Activated CD8-positive, alpha-beta T cell treated with anti-CD3 and anti-CD28 coated beads, Interleukin-2, amount 10 ng/mL, durations not matched to agents 7 days and 5 days (primary cell): Measurements from ENCODE around the gene OR10H4. TPM values are rescaled to one million over a fixed set of nuclear protein-coding genes. Genes with fewer than 3 reads are reported as not detected.

Experiments
- ATAC-seq: fragments of 150-1000 bp; cut with Tn5 transposase; one replicate; pipeline ENCODE4 v1.10.0; 2021; ENCODE audit warnings: moderate library complexity
- CTCF ChIA-PET: fragments of 350-600 bp; sonication (Branson Sonifier 250); formaldehyde crosslinking; loops from one replicate; lab custom pipeline; 2021; ENCODE audit warnings: antibody characterized with exemption; lab: Charles Lee
- POLR2A ChIA-PET: fragments of 350-600 bp; sonication (Branson Sonifier 250); formaldehyde crosslinking; loops from one replicate; lab custom pipeline; 2021; ENCODE audit warnings: antibody characterized with exemption; lab: Charles Lee
- DNase-seq: peaks from one replicate; pipeline ENCODE4 v3.0.0-alpha.2; 2020
- H3K27ac Mint-ChIP-seq: one replicate; pipeline ENCODE4 v1.8.0; 2021; ENCODE audit warnings: mild to moderate bottlenecking, mixed read lengths
- H3K27me3 Mint-ChIP-seq: one replicate; pipeline ENCODE4 v1.8.0; 2021; ENCODE audit warnings: low read depth, mixed read lengths
- H3K36me3 Mint-ChIP-seq: one replicate; pipeline ENCODE4 v1.8.0; 2021; ENCODE audit warnings: low read depth, mixed read lengths
- H3K4me1 Mint-ChIP-seq: one replicate; pipeline ENCODE4 v1.8.0; 2021; ENCODE audit warnings: low read depth, mixed read lengths
- H3K4me3 Mint-ChIP-seq: one replicate; pipeline ENCODE4 v1.8.0; 2021; ENCODE audit warnings: mild to moderate bottlenecking, mixed read lengths
- H3K9me3 Mint-ChIP-seq: one replicate; pipeline ENCODE4 v1.8.0; 2022; ENCODE audit warnings: mixed read lengths; ENCODE audit not compliant: insufficient read depth
- total RNA-seq, 2 experiments: library from RNA; stranded (reverse); gene quantifications; one replicate each; pipeline ENCODE4 v1.2.3, GENCODE V29; 2021

OR10H4 gene
- total RNA-seq, 2 experiments from 2014 or later, result not detected

DNA sequence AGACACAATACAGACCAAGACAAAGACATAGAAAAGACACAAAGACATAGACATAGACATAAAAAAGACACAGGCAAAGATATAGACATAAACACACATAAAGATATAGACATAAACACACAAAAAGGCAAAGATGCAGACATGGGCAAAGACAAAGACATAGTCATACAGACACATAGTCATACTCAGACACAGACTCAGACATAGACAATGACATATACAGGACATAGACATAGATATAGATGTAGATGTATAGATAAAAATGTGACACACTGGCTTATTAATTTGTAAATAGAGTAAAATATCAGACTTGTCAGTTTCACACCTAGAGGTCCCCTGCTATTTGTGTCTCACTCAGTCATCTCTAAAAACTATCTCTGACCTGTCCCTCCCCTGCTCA, 42.8 kb downstream of the OR10H4 start:
- Mint-ChIP-seq H3K36me3 (no peaks in the 10 kb centered on the region), H3K27ac (no peak overlapping the region), H3K27me3 (peaks cover 25% of the 10 kb centered on the region), H3K4me1 (peaks cover under 1% of the 10 kb centered on the region), H3K4me3 (no peak overlapping the region), H3K9me3 (no peaks in the 10 kb centered on the region)
- ChIA-PET POLR2A (no interaction called here), CTCF (interaction anchor here (0.6 kb wide), 1 partner anchor 68 kb away, joined by 3 read pairs; no protein-coding TSS in a partner anchor)
- DNase-seq, result no peak
- no peak for ATAC-seq

DNA sequence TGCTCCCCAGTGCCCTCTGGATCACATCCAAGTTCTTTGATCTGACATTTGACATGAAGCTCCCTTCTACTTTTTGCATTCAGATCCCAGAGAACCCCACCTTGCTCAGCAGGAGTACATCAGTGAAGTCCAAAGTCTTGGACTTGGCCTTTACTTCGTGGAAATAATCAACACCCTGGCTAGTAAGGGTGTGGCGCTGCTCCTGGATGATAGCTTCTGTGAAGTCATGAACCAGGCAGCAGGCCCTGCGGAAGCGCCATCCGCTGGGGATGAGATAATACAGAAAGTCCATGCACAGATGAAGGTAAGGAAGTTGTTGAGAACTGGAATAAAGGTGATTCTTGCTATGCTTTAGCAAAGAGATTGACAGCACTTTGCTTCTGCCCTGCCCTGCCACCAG, 43.2 kb downstream of the OR10H4 start:
- no peak for ATAC-seq
- POLR2A ChIA-PET, result no interaction called here

DNA sequence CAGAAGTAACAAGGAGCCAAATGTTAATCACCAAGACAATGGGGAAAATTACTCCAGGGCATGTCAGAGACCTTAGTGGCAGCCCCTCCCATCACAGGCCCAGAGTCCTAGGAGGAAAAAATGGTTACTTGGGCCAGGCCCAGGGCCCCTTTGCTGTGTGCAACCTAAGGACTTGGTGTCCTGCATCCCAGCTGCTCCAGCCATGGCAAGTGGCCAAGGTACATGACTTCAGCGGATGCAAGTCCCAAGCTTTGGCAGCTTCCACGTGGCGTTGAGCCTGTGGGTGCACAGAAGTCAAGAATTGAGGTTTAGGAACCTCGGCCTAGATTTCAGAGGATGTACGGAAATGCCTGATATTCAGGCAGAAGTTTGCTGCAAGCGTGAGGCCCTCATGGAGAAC, 46.7 kb downstream of the OR10H4 start:
- POLR2A ChIA-PET, result no interaction called here
- H3K36me3 Mint-ChIP-seq, result no peaks in the 10 kb centered on the region
- CTCF ChIA-PET, result no interaction called here
- no peak overlapping the region for H3K27ac Mint-ChIP-seq
- DNase-seq, result no peak
- no peaks in the 10 kb centered on the region for H3K4me1 Mint-ChIP-seq
- H3K27me3 Mint-ChIP-seq, result peaks cover 17% of the 10 kb centered on the region
- H3K9me3 Mint-ChIP-seq, result no peaks in the 10 kb centered on the region
- ATAC-seq, result no peak
- no peak overlapping the region for H3K4me3 Mint-ChIP-seq

More for the DNA sequence above, 43.2 kb downstream of the OR10H4 start:
- H3K4me3 Mint-ChIP-seq, result no peak overlapping the region
- no peaks in the 10 kb centered on the region for H3K36me3 Mint-ChIP-seq
- CTCF ChIA-PET, result interaction anchor here (0.6 to 1.3 kb wide), 2 partner anchors 10 to 69 kb away, joined by 3 to 5 read pairs; no protein-coding TSS in a partner anchor
- H3K9me3 Mint-ChIP-seq, result no peaks in the 10 kb centered on the region
- peaks cover 26% of the 10 kb centered on the region for H3K27me3 Mint-ChIP-seq
- no peak for DNase-seq
- no peak overlapping the region for H3K27ac Mint-ChIP-seq
- H3K4me1 Mint-ChIP-seq, result no peaks in the 10 kb centered on the region

DNA sequence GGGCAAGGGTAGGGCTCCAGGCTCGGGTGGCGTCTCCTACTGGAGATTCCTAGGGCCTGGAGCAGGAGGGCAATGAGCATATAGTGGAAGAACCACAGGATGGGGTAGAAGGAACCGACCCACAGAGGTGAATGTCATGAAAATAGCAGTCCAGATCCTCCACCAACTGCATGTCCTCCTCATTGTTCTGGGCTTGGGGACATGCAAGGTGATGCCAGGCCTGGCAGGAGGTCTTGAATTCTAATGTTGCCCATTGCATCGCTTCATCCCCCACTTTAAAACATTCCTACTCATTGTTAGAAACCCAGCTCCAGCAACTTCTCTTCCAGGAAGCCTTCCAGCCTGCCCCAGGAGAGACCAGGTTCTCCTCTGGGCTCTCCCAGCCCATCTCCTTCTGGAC, 49.4 kb downstream of the OR10H4 start:
- peaks cover 2% of the 10 kb centered on the region for H3K27me3 Mint-ChIP-seq
- H3K4me1 Mint-ChIP-seq, result peaks cover 25% of the 10 kb centered on the region
- ChIA-PET POLR2A (no interaction called here), CTCF (no interaction called here)
- DNase-seq (no peak), ATAC-seq (no peak)
- no peak overlapping the region for H3K4me3 Mint-ChIP-seq
- H3K27ac Mint-ChIP-seq, result no peak overlapping the region
- no peaks in the 10 kb centered on the region for H3K9me3 Mint-ChIP-seq
- no peaks in the 10 kb centered on the region for H3K36me3 Mint-ChIP-seq

Other genes with a start within 250 kb of the OR10H4 start
- not detected for gene OR10H2, start 221.0 kb upstream of the OR10H4 start, total RNA-seq
- not detected for gene OR10H3, start 211.0 kb upstream of the OR10H4 start, total RNA-seq
- gene OR10H5, start 161.3 kb upstream of the OR10H4 start, total RNA-seq, result not detected
- gene OR10H1, start 133.3 kb upstream of the OR10H4 start, total RNA-seq, result not detected
- gene CYP4F2, start 50.9 kb upstream of the OR10H4 start, total RNA-seq, result not detected
- gene CYP4F11, start 14.5 kb upstream of the OR10H4 start, total RNA-seq, result not detected
- 100 to 1,000 TPM; 424 to 436 TPM for gene TPM4, start 127.5 kb downstream of the OR10H4 start, total RNA-seq
- gene RAB8A, start 162.9 kb downstream of the OR10H4 start, total RNA-seq, result 100 to 1,000 TPM; 156 to 167 TPM
- gene HSH2D, start 194.7 kb downstream of the OR10H4 start, total RNA-seq, result 10 to 100 TPM; 83.6 to 84.3 TPM
- not detected for gene CIB3, start 224.5 kb downstream of the OR10H4 start, total RNA-seq
- 10 to 100 TPM; 65.8 to 69.4 TPM for gene FAM32A, start 236.4 kb downstream of the OR10H4 start, total RNA-seq
- 100 to 1,000 TPM; 184 to 186 TPM for gene AP1M1, start 248.9 kb downstream of the OR10H4 start, total RNA-seq